Retina (tissue), 1 donor: ENCODE data around the gene SUMO1.

Source experiments
- DNase-seq: peaks from one replicate; pipeline ENCODE4 v3.0.0-alpha.2; 2016

Gene SUMO1

GRCh38 chr2:202196727-202197126, 41.7 kb downstream of the SUMO1 start:
- no peak for DNase-seq

- no peak for DNase-seq
Measured at GRCh38 chr2:202194418-202194817, 44.0 kb downstream of the SUMO1 start.

- DNase-seq, result no peak
Measured at GRCh38 chr2:202193881-202194353, 44.5 kb downstream of the SUMO1 start.

- DNase-seq, result no peak
Measured at GRCh38 chr2:202193305-202193704, 45.1 kb downstream of the SUMO1 start.

- no peak for DNase-seq
Measured at GRCh38 chr2:202187570-202187969, 50.8 kb downstream of the SUMO1 start.

- no peak for DNase-seq
Measured at GRCh38 chr2:202186641-202187202, 51.7 kb downstream of the SUMO1 start.

GRCh38 chr2:202185156-202185555, 53.2 kb downstream of the SUMO1 start:
- no peak for DNase-seq

GRCh38 chr2:202184557-202184956, 53.8 kb downstream of the SUMO1 start:
- no peak for DNase-seq

GRCh38 chr2:202178346-202178958, 59.9 kb downstream of the SUMO1 start:
- peak; percentile 61 for DNase-seq

GRCh38 chr2:202172439-202173211, 65.8 kb downstream of the SUMO1 start:
- no peak for DNase-seq

- peak; percentile 84 for DNase-seq
Measured at GRCh38 chr2:202171241-202171825, 67.1 kb downstream of the SUMO1 start.

- DNase-seq, result no peak
Measured at GRCh38 chr2:202169832-202170424, 68.5 kb downstream of the SUMO1 start.

GRCh38 chr2:202169131-202169530, 69.3 kb downstream of the SUMO1 start:
- DNase-seq, result no peak

- no peak for DNase-seq
Measured at GRCh38 chr2:202165945-202166344, 72.5 kb downstream of the SUMO1 start.

- DNase-seq, result no peak
Measured at GRCh38 chr2:202165208-202165607, 73.2 kb downstream of the SUMO1 start.

GRCh38 chr2:202164411-202164810, 74.0 kb downstream of the SUMO1 start:
- no peak for DNase-seq

- DNase-seq, result no peak
Measured at GRCh38 chr2:202161151-202161835, 77.1 kb downstream of the SUMO1 start.

- no peak for DNase-seq
Measured at GRCh38 chr2:202158796-202159195, 79.6 kb downstream of the SUMO1 start.

GRCh38 chr2:202157211-202157990, 81.0 kb downstream of the SUMO1 start:
- DNase-seq, result no peak
